ENCODE data around the gene CCDC43. TPM values are rescaled to one million over a fixed set of nuclear protein-coding genes. Genes with fewer than 3 reads are reported as not detected.
"Not testable (repeated sequence)": the region's sequence is repeated elsewhere in the genome, so short reads cannot be mapped to it uniquely, and the experiment has no call there.

The CCDC43 gene
- total and polyA plus RNA-seq, 2 experiments from 2014 or later: 27.7 to 33.4 TPM

DNA sequence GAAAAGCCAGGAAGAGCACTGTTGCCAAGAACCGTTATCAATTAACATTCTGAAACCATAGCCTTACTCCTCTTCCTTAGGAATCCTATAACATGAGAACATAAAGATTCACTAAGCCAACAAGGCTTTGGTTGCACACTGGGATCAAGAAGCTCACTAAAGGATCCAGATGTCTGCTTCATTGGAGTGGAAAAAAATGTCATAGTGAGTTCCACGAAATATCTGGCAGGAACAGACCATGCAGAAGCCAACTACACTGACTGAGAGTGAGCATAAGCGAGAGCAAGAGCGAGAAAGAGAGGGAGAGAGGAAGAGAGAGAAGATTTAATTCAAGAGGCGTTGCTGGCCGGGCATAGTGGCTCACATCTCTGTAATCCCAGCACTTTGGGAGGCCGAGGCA, 46.7 kb downstream of the CCDC43 start:
- TF ChIP-seq, protein P1, sequence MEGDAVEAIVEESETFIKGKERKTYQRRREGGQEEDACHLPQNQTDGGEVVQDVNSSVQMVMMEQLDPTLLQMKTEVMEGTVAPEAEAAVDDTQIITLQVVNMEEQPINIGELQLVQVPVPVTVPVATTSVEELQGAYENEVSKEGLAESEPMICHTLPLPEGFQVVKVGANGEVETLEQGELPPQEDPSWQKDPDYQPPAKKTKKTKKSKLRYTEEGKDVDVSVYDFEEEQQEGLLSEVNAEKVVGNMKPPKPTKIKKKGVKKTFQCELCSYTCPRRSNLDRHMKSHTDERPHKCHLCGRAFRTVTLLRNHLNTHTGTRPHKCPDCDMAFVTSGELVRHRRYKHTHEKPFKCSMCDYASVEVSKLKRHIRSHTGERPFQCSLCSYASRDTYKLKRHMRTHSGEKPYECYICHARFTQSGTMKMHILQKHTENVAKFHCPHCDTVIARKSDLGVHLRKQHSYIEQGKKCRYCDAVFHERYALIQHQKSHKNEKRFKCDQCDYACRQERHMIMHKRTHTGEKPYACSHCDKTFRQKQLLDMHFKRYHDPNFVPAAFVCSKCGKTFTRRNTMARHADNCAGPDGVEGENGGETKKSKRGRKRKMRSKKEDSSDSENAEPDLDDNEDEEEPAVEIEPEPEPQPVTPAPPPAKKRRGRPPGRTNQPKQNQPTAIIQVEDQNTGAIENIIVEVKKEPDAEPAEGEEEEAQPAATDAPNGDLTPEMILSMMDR (IDR thresholded peaks at IDR 0.05; ENCODE audit: low read depth, low read length): no peak
- Histone ChIP-seq H3K9me3 (ENCODE audit: low read depth) (no peaks in the 10 kb centered on the region), H3K4me3 (no peak overlapping the region), H3K27me3 (no peaks in the 10 kb centered on the region), H3K36me3 (no peaks in the 10 kb centered on the region), H3K4me1 (ENCODE audit: low read depth) (no peaks in the 10 kb centered on the region), H3K27ac (no peak overlapping the region)
- DNase-seq (ENCODE audit: low read depth in 1 of 2, low spot score in 1 of 2): peak in 1 of 2 donors; percentile 22

DNA sequence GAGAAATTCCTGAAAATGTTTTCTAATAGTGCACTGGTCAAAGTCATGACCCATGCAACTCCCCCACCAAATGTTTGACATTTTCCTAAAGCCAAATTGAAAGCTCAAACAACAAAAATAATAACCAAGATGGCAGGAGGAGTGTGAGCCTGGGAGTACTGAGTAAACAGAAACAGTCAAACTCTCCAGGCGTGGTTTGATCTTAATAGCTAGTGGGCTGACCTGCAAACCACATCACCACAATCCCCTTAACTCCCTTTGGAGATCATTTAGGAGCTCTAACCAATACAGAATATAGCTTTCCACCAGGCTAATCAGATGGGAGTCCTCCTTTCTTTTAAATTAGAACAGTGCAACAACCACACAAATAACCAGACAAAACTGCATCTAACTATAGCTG, 52.5 kb downstream of the CCDC43 start:
- TF ChIP-seq, protein P1 (IDR thresholded peaks at IDR 0.05; ENCODE audit: low read depth, low read length): no peak
- Histone ChIP-seq H3K4me3 (no peak overlapping the region), H3K27ac (no peak overlapping the region), H3K36me3 (no peaks in the 10 kb centered on the region), H3K27me3 (no peaks in the 10 kb centered on the region), H3K4me1 (ENCODE audit: low read depth) (no peaks in the 10 kb centered on the region), H3K9me3 (ENCODE audit: low read depth) (no peaks in the 10 kb centered on the region)
- no peak for DNase-seq (ENCODE audit: low read depth in 1 of 2, low spot score in 1 of 2)

GRCh38 chr17:44636562-44636961, 53.0 kb downstream of the CCDC43 start:
- Histone ChIP-seq H3K36me3 (no peaks in the 10 kb centered on the region), H3K4me3 (no peak overlapping the region), H3K27me3 (no peaks in the 10 kb centered on the region), H3K27ac (no peak overlapping the region), H3K9me3 (ENCODE audit: low read depth) (no peaks in the 10 kb centered on the region), H3K4me1 (ENCODE audit: low read depth) (no peaks in the 10 kb centered on the region)
- TF ChIP-seq, protein P1 (IDR thresholded peaks at IDR 0.05; ENCODE audit: low read depth, low read length): peak; percentile 46
- DNase-seq (ENCODE audit: low read depth in 1 of 2, low spot score in 1 of 2): peak; percentile 40 to 77

DNA sequence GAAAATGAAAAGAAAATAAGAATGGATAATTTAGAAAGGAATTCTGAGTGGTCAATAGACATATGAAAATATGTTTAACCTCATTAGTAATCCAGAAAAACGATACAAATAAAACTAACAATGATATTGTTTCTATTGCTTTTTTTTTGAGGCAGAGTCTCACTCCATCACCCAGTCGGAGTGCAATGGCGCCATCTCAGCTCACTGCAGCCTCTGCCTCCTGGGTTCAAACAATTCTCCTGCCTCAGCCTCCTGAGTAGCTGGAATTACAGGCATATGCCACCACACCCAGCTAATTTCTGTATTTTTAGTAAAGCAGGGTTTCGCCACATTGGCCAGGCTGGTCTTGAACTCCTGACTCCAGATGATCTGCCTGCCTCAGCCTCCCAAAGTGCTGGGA, 55.2 kb downstream of the CCDC43 start:
- H3K4me3 ChIP-seq; H3K27me3 ChIP-seq; H3K4me1 ChIP-seq (ENCODE audit: low read depth); H3K27ac ChIP-seq; H3K9me3 ChIP-seq (ENCODE audit: low read depth); H3K36me3 ChIP-seq; DNase-seq (ENCODE audit: low read depth in 1 of 2, low spot score in 1 of 2): not testable (repeated sequence)

DNA sequence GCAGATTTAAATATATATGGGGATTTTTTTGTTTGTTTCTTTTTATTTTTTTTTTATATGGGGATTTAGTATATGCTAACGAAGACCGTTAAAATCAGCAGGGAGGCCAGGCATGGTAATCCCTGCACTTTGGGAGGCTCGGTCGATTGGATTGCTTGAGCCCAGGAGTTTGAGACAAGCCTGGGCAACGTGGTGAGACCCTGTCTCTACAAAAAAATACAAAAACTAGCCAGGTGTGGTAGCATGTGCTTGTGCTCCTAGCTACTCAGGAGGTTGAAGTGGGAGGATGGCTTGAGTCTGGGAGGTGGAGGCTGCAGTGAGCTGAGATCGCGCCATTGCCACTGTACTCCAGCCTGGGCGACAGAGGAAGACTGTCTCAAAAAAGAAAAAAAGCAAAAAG, 55.6 kb downstream of the CCDC43 start:
- TF ChIP-seq, protein P1 (IDR thresholded peaks at IDR 0.05; ENCODE audit: low read depth, low read length): no peak
- Histone ChIP-seq H3K4me3 (no peak overlapping the region), H3K36me3 (no peaks in the 10 kb centered on the region), H3K27ac (no peak overlapping the region), H3K9me3 (ENCODE audit: low read depth) (no peaks in the 10 kb centered on the region), H3K27me3 (no peaks in the 10 kb centered on the region), H3K4me1 (ENCODE audit: low read depth) (no peaks in the 10 kb centered on the region)
- DNase-seq (ENCODE audit: low read depth in 1 of 2, low spot score in 1 of 2): no peak

- TF ChIP-seq, protein P1 (IDR thresholded peaks at IDR 0.05; ENCODE audit: low read depth, low read length): no peak
- H3K36me3 ChIP-seq: no peaks in the 10 kb centered on the region
- H3K27ac ChIP-seq: no peak overlapping the region
- no peak overlapping the region for H3K4me3 ChIP-seq
- no peak for DNase-seq (ENCODE audit: low read depth in 1 of 2, low spot score in 1 of 2)
- no peaks in the 10 kb centered on the region for H3K27me3 ChIP-seq
- H3K9me3 ChIP-seq (ENCODE audit: low read depth): no peaks in the 10 kb centered on the region
- H3K4me1 ChIP-seq (ENCODE audit: low read depth): peaks cover 14% of the 10 kb centered on the region
Observed at GRCh38 chr17:44630703-44631102, 58.9 kb downstream of the CCDC43 start.
